HCT116 (cell line): Measurements from ENCODE around the gene HEG1. TPM values are rescaled to one million over a fixed set of nuclear protein-coding genes. Genes with fewer than 3 reads are reported as not detected.

ENCODE experiments used
- ATAC-seq: fragments of 200-7000 bp; cut with Tn5 transposase; 2 replicates; pipeline ENCODE4 v1.9.1; 2020; ENCODE audit warnings: mild to moderate bottlenecking, moderate library complexity
- BruUV-seq: library from RNA; stranded (reverse); fragments of 400-500 nt; replicated peaks from 2 replicates; lab custom pipeline; 2021; lab: Mats Ljungman, UMichigan
- CTCF ChIA-PET: fragments of 300-600 bp; sonication (Branson Sonifier 250); formaldehyde crosslinking; loops from one replicate; lab custom pipeline; 2021; ENCODE audit warnings: antibody characterized with exemption; lab: Charles Lee
- POLR2A ChIA-PET: fragments of 300-600, 350-600 bp; sonication (Branson Sonifier 250); formaldehyde crosslinking; loops from one replicate; lab custom pipeline; 2021; ENCODE audit warnings: antibody characterized with exemption; lab: Charles Lee
- RAD21 ChIA-PET, 2 experiments: fragments of 300-600 bp; sonication (Branson Sonifier 250); formaldehyde crosslinking; loops; one replicate each; lab custom pipeline; 2023; ENCODE audit warnings: low total read pairs in 2 of 2; ENCODE audit not compliant: uncharacterized antibody in 2 of 2, unreplicated experiment in 2 of 2, low non-redundant PET in 1 of 2; lab: Charles Lee
- DNase-seq: peaks from one replicate; pipeline ENCODE4 v3.0.0-alpha.2; 2010; ENCODE audit warnings: low read depth, low spot score
- H2AFZ ChIP-seq: fragments of 200-600 bp; shearing (Covaris generic), sonication (generic); 2 replicates; pipeline ENCODE4 v1.6.1; 2017; ENCODE audit warnings: low read depth, mixed run types, mixed read lengths, antibody characterized with exemption, low read length; ENCODE audit not compliant: poor library complexity, severe bottlenecking
- H3K27ac ChIP-seq: 2 replicates; pipeline ENCODE4 v1.5.1; 2012; ENCODE audit warnings: low read depth, low read length
- H3K27me3 ChIP-seq: fragments of 200-600 bp; sonication (generic); 2 replicates; pipeline ENCODE4 v1.6.1; 2016; ENCODE audit warnings: mixed run types, low read length, mixed read lengths; ENCODE audit not compliant: insufficient read depth
- H3K36me3 ChIP-seq, 2 experiments: fragments of 200-500 bp in 1 of 2; fragments of 200-600 bp in 1 of 2; sonication (Bioruptor generic) in 1 of 2; sonication (generic) in 1 of 2; 2 replicates each; pipeline versions ENCODE4 v1.5.1 to v1.6.1; 2014 to 2016; ENCODE audit warnings: low read length in 2 of 2, inconsistent platforms in 1 of 2, mixed read lengths in 1 of 2, mixed run types in 1 of 2; ENCODE audit not compliant: insufficient read depth in 2 of 2, control insufficient read depth in 1 of 2
- H3K4me1 ChIP-seq, 2 experiments: fragments of 200-600 bp in 1 of 2; sonication (generic) in 1 of 2; 2 replicates each; pipeline versions ENCODE4 v1.5.1 to v1.6.1; 2012 to 2017; ENCODE audit warnings: low read length in 2 of 2, inconsistent platforms in 1 of 2, mild to moderate bottlenecking in 1 of 2, mixed read lengths in 1 of 2, mixed run types in 1 of 2, moderate library complexity in 1 of 2; ENCODE audit not compliant: insufficient read depth in 2 of 2, control insufficient read depth in 1 of 2
- H3K4me2 ChIP-seq: fragments of 200-600 bp; sonication (generic); 2 replicates; pipeline ENCODE4 v1.6.1; 2017; ENCODE audit warnings: mixed run types, low read length, mixed read lengths
- H3K4me3 ChIP-seq, 2 experiments: fragments of 200-600 bp in 1 of 2; sonication (generic) in 1 of 2; replicated peaks in 1 of 2; 2 replicates each; pipeline ENCODE4 v1.5.1; 2011 to 2016; ENCODE audit warnings: low read length in 2 of 2, control low read depth in 1 of 2, low read depth in 1 of 2, mild to moderate bottlenecking in 1 of 2, mixed read lengths in 1 of 2, mixed run types in 1 of 2
- H3K79me2 ChIP-seq: fragments of 200-600 bp; sonication (generic); 2 replicates; pipeline ENCODE4 v1.6.1; 2017; ENCODE audit warnings: mild to moderate bottlenecking, mixed run types, low read length, moderate library complexity, mixed read lengths; ENCODE audit not compliant: insufficient read depth
- H3K9ac ChIP-seq: fragments of 200-600 bp; sonication (generic); 2 replicates; pipeline ENCODE4 v1.6.1; 2016; ENCODE audit warnings: low read length, mixed read lengths
- H3K9me2 ChIP-seq: fragments of 200-600 bp; sonication (generic), shearing (Covaris generic); 2 replicates; pipeline ENCODE4 v1.6.1; 2017; ENCODE audit warnings: mixed run types, mild to moderate bottlenecking, moderate library complexity; ENCODE audit not compliant: insufficient read depth
- H3K9me3 ChIP-seq, 2 experiments: fragments of 200-500 bp in 1 of 2; fragments of 200-600 bp in 1 of 2; sonication (Bioruptor generic) in 1 of 2; sonication (generic) in 1 of 2; 2 replicates each; pipeline ENCODE4 v1.6.1; 2014 to 2017; ENCODE audit warnings: low read length in 2 of 2, mixed read lengths in 2 of 2, inconsistent platforms in 1 of 2, low read depth in 1 of 2, mild to moderate bottlenecking in 1 of 2, mixed run types in 1 of 2, moderate library complexity in 1 of 2; ENCODE audit not compliant: control insufficient read depth in 1 of 2, insufficient read depth in 1 of 2
- H4K20me1 ChIP-seq: fragments of 200-600 bp; sonication (generic), shearing (Covaris generic); 2 replicates; pipeline ENCODE4 v1.6.1; 2017; ENCODE audit warnings: mixed run types, mild to moderate bottlenecking, moderate library complexity; ENCODE audit not compliant: insufficient read depth
- ATF3 ChIP-seq: IDR thresholded peaks from 2 replicates; pipeline ENCODE4 v1.6.1; 2012
- CEBPB ChIP-seq: IDR thresholded peaks from 2 replicates; pipeline ENCODE4 v1.6.1; 2012; ENCODE audit warnings: low read depth
- CTCF ChIP-seq, 3 experiments: fragments of 200-600 bp in 1 of 3; sonication (generic) in 1 of 3; IDR thresholded peaks in 2 of 3; conservative IDR thresholded peaks in 1 of 3; 2 replicates each; pipeline ENCODE4 v1.5.1; 2012 to 2017; ENCODE audit warnings: low read depth in 2 of 3, low read length in 2 of 3, antibody characterized with exemption in 1 of 3, borderline replicate concordance in 1 of 3, control low read depth in 1 of 3, mild to moderate bottlenecking in 1 of 3, mixed read lengths in 1 of 3, mixed run types in 1 of 3, moderate library complexity in 1 of 3; ENCODE audit not compliant: insufficient read depth in 1 of 3
- EGR1 ChIP-seq: IDR thresholded peaks from 2 replicates; pipeline ENCODE4 v1.6.1; 2012; ENCODE audit warnings: low read depth
- EZH2 ChIP-seq: fragments of 200-600 bp; sonication (generic); IDR thresholded peaks from 2 replicates; pipeline ENCODE4 v1.6.1; 2017; ENCODE audit warnings: antibody characterized with exemption, mixed run types
- EZH2phosphoT487 ChIP-seq: fragments of 200-600 bp; IDR thresholded peaks from 2 replicates; pipeline ENCODE4 v1.6.1; 2018; ENCODE audit warnings: antibody characterized with exemption, borderline replicate concordance
- FOSL1 ChIP-seq: IDR thresholded peaks from 2 replicates; pipeline ENCODE4 v1.6.1; 2012; ENCODE audit warnings: low read depth
- POLR2A ChIP-seq: IDR thresholded peaks from 2 replicates; pipeline ENCODE4 v1.7.0; 2011; ENCODE audit warnings: borderline replicate concordance; ENCODE audit not compliant: insufficient read depth, insufficient read length; ENCODE audit errors: extremely low read depth
- POLR2AphosphoS5 ChIP-seq: IDR thresholded peaks from 2 replicates; pipeline ENCODE4 v1.6.1; 2011; ENCODE audit warnings: mild to moderate bottlenecking, low read depth, low read length, moderate library complexity
- RAD21 ChIP-seq: IDR thresholded peaks from 2 replicates; pipeline ENCODE4 v1.6.1; 2012; ENCODE audit warnings: low read depth, mild to moderate bottlenecking
- SIN3A ChIP-seq: IDR thresholded peaks from 2 replicates; pipeline ENCODE4 v1.6.1; 2012; ENCODE audit warnings: low read depth
- SRF ChIP-seq: IDR thresholded peaks from 2 replicates; pipeline ENCODE4 v1.6.1; 2012; ENCODE audit warnings: low read depth
- TCF7L2 ChIP-seq: IDR thresholded peaks from 2 replicates; pipeline ENCODE4 v1.7.0; 2011; ENCODE audit warnings: borderline replicate concordance, inconsistent platforms; ENCODE audit not compliant: insufficient read depth, insufficient read length; ENCODE audit errors: extremely low read depth
- ZBTB33 ChIP-seq: IDR thresholded peaks from 2 replicates; pipeline ENCODE4 v1.6.1; 2011; ENCODE audit warnings: mild to moderate bottlenecking, low read length, moderate library complexity; ENCODE audit not compliant: insufficient replicate concordance; ENCODE audit errors: extremely low read depth
- ZFX ChIP-seq: fragments of 450-650 bp; IDR thresholded peaks from 2 replicates; pipeline ENCODE4 v1.6.1; 2017
- ZNF274 ChIP-seq: fragments of 200-500 bp; sonication (Bioruptor generic); IDR thresholded peaks from 2 replicates; pipeline ENCODE4 v1.6.1; 2014; ENCODE audit warnings: mild to moderate bottlenecking, low read depth, low read length, inconsistent platforms
- intact Hi-C: fragments of 100-400 bp; cut with micrococcal nuclease; formaldehyde crosslinking; loops from 2 replicates; pipeline ENCODE4 v1.10.0; 2022
- total RNA-seq: library from RNA; stranded (reverse); gene quantifications from one replicate; pipeline ENCODE4 v1.2.1, GENCODE V29; 2021; ENCODE audit not compliant: unreplicated experiment

HEG1 gene
- total RNA-seq, 1 experiment from 2014 or later = 2.6 TPM

GRCh38 chr3:125006291-125006731 lies 49.5 kb downstream of the HEG1 start:
- no peaks in the 10 kb centered on the region for H3K27me3 ChIP-seq
- no peaks in the 10 kb centered on the region for H4K20me1 ChIP-seq
- H3K9ac ChIP-seq = no peak overlapping the region
- H2AFZ ChIP-seq = no peak overlapping the region
- H3K4me1 ChIP-seq = no peaks in the 10 kb centered on the region
- H3K9me2 ChIP-seq = no peaks in the 10 kb centered on the region
- ATAC-seq (no peak), DNase-seq (no peak)
- intact Hi-C loops = no loop called here
- TF ChIP-seq EGR1 = no peak
- no peak for TF ChIP-seq ZNF274
- TF ChIP-seq SRF = no peak
- no peak for TF ChIP-seq CTCF (IDR thresholded peaks at IDR 0.05 in 2 of 3, conservative IDR thresholded peaks at IDR 0.05 in 1 of 3; ENCODE audit: borderline replicate concordance in 1 of 3, insufficient read depth in 1 of 3, low read depth in 2 of 3, low read length in 2 of 3)
- no peak for TF ChIP-seq POLR2A
- TF ChIP-seq CEBPB = no peak
- no peak for TF ChIP-seq POLR2AphosphoS5
- no peak for TF ChIP-seq SIN3A
- no peak for TF ChIP-seq EZH2phosphoT487
- TF ChIP-seq ZFX = no peak
- no peak for TF ChIP-seq ZBTB33
- no peak for TF ChIP-seq EZH2
- TF ChIP-seq FOSL1 = no peak
- TF ChIP-seq ATF3 = no peak
- TF ChIP-seq RAD21 = no peak
- no peak for TF ChIP-seq TCF7L2
- H3K27ac ChIP-seq = no peak overlapping the region
- POLR2A ChIA-PET = no interaction called here
- H3K9me3 ChIP-seq = no peaks in the 10 kb centered on the region
- no TSS peak for BruUV-seq
- no peaks in the 10 kb centered on the region for H3K36me3 ChIP-seq
- RAD21 ChIA-PET = no interaction called here
- CTCF ChIA-PET = no interaction called here
- H3K4me2 ChIP-seq = no peak overlapping the region
- no peaks in the 10 kb centered on the region for H3K79me2 ChIP-seq
- H3K4me3 ChIP-seq = no peak overlapping the region
